NCI-H187 treated with DMSO at 0.1 percent for 48 hours (cell line): ENCODE measurements around the gene MTCL1.

ENCODE experiments used
- DNase-seq: peaks from one replicate; lab custom pipeline; 2025; lab: John Stamatoyannopoulos, UW

Gene MTCL1

GRCh38 chr18:8705238-8705960 is at the start of gene MTCL1:
TSS of gene MTCL1 (plus strand) at chr18:8705556. CDS start at chr18:8705661, 105 bp downstream.
- no peak for DNase-seq

GRCh38 chr18:8656232-8656631 is 49.1 kb upstream of the MTCL1 start:
- DNase-seq: no peak

- peak; percentile 40 for DNase-seq
Observed at GRCh38 chr18:8657050-8657820, 48.1 kb upstream of the MTCL1 start.

- no peak for DNase-seq
Observed at GRCh38 chr18:8657873-8658470, 47.4 kb upstream of the MTCL1 start.

GRCh38 chr18:8658858-8659485 is 46.4 kb upstream of the MTCL1 start:
- peak; percentile 35 for DNase-seq

GRCh38 chr18:8659609-8660242 is 45.6 kb upstream of the MTCL1 start:
- DNase-seq: peak; percentile 74

- no peak for DNase-seq
Observed at GRCh38 chr18:8660316-8660715, 45.0 kb upstream of the MTCL1 start.

- DNase-seq: peak; percentile 90
Observed at GRCh38 chr18:8661754-8662559, 43.4 kb upstream of the MTCL1 start.

- peak; percentile 22 for DNase-seq
Observed at GRCh38 chr18:8662560-8663255, 42.6 kb upstream of the MTCL1 start.

GRCh38 chr18:8667846-8668245 is 37.5 kb upstream of the MTCL1 start:
- DNase-seq: no peak

GRCh38 chr18:8668381-8668780 is 37.0 kb upstream of the MTCL1 start:
- DNase-seq: no peak

- no peak for DNase-seq
Observed at GRCh38 chr18:8669571-8669970, 35.8 kb upstream of the MTCL1 start.

- no peak for DNase-seq
Observed at GRCh38 chr18:8673256-8674209, 31.8 kb upstream of the MTCL1 start.

GRCh38 chr18:8675057-8675456 is 30.3 kb upstream of the MTCL1 start:
- no peak for DNase-seq

GRCh38 chr18:8681196-8681595 is 24.2 kb upstream of the MTCL1 start:
- no peak for DNase-seq

- DNase-seq: no peak
Observed at GRCh38 chr18:8684577-8684976, 20.8 kb upstream of the MTCL1 start.

GRCh38 chr18:8685141-8685913 is 20.0 kb upstream of the MTCL1 start:
- peak; percentile 63 for DNase-seq

- no peak for DNase-seq
Observed at GRCh38 chr18:8685914-8686216, 19.5 kb upstream of the MTCL1 start.

GRCh38 chr18:8686611-8687010 is 18.7 kb upstream of the MTCL1 start:
- DNase-seq: no peak
